ENCODE measurements around the gene TRIO.

Gene TRIO

DNA sequence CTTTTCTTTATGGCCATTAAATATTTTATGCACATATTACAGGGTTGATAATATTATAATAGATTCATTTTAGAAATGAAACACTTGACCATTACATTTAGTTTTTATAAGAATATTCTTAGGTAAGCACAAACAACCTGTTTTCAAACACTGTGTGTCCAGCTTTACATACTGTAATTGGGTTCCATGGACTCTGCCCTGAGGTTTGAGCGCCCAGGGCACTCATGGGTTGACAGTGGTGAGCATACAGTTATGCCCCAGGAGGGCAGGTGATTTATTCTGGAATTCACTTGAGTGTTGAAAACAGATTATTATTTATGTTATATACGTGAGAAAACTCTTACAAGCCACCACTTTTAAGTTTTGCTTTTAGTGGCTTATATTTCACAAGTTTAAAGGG is 33.7 kb downstream of the TRIO start:
- no peak overlapping the region for H3K27ac ChIP-seq (ENCODE audit: low read depth, low read length)
- H3K36me3 ChIP-seq (ENCODE audit: control insufficient read depth, low read length): no peaks in the 10 kb centered on the region
- H4K20me1 ChIP-seq (ENCODE audit: control insufficient read depth, insufficient read depth, low read depth, low read length): peaks cover 9% of the 10 kb centered on the region
- H3F3A ChIP-seq (ENCODE audit: control insufficient read depth, insufficient read depth): peaks cover 4% of the 10 kb centered on the region
- no peaks in the 10 kb centered on the region for H3K9me2 ChIP-seq (replicated peaks; ENCODE audit: control insufficient read depth, low read length)
- no peaks in the 10 kb centered on the region for H3K27me3 ChIP-seq (ENCODE audit: control insufficient read depth, low read length)
- TF ChIP-seq, protein P1, sequence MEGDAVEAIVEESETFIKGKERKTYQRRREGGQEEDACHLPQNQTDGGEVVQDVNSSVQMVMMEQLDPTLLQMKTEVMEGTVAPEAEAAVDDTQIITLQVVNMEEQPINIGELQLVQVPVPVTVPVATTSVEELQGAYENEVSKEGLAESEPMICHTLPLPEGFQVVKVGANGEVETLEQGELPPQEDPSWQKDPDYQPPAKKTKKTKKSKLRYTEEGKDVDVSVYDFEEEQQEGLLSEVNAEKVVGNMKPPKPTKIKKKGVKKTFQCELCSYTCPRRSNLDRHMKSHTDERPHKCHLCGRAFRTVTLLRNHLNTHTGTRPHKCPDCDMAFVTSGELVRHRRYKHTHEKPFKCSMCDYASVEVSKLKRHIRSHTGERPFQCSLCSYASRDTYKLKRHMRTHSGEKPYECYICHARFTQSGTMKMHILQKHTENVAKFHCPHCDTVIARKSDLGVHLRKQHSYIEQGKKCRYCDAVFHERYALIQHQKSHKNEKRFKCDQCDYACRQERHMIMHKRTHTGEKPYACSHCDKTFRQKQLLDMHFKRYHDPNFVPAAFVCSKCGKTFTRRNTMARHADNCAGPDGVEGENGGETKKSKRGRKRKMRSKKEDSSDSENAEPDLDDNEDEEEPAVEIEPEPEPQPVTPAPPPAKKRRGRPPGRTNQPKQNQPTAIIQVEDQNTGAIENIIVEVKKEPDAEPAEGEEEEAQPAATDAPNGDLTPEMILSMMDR (IDR thresholded peaks at IDR 0.05; ENCODE audit: low read depth, low read length, poor library complexity, severe bottlenecking): no peak
- TF ChIP-seq EZH2phosphoT487 (IDR thresholded peaks at IDR 0.05; ENCODE audit: borderline replicate concordance, low read length): no peak
- peaks cover 96% of the 10 kb centered on the region for H3K79me2 ChIP-seq (ENCODE audit: control insufficient read depth, low read length)
- H3K4me3 ChIP-seq (ENCODE audit: low read length): no peak overlapping the region
- peaks cover 36% of the 10 kb centered on the region for H3K4me1 ChIP-seq (ENCODE audit: control insufficient read depth, low read length)
- H3K9me3 ChIP-seq (ENCODE audit: control insufficient read depth, insufficient read depth, low read length): no peaks in the 10 kb centered on the region
- H3K4me2 ChIP-seq (ENCODE audit: low read length): no peak overlapping the region

DNA sequence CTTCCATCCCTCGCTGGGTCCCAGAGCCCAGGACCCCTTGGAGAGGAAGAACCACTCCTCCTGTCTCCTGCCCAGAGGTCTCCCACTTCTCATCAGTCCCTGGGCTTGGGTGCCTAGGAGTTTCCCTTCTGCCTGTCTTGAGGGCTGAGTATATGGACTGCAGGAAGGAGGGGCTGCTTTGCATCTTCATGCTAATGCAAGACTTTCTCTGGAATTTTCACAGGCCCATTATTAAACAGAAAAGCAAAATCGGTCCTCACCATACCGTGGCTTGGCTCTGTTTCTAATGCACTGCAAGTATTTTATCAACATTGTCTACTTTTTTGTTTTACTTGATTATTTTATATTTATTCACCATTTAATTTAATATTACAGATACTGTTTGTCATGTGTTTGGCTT is 34.5 kb downstream of the TRIO start:
- Histone ChIP-seq H4K20me1 (ENCODE audit: control insufficient read depth, insufficient read depth, low read depth, low read length) (peaks cover 12% of the 10 kb centered on the region), H3K79me2 (ENCODE audit: control insufficient read depth, low read length) (peaks cover 96% of the 10 kb centered on the region), H3K4me3 (ENCODE audit: low read length) (no peak overlapping the region), H3K4me2 (ENCODE audit: low read length) (no peak overlapping the region), H3K27ac (ENCODE audit: low read depth, low read length) (no peak overlapping the region), H3K9me3 (ENCODE audit: control insufficient read depth, insufficient read depth, low read length) (no peaks in the 10 kb centered on the region), H3K36me3 (ENCODE audit: control insufficient read depth, low read length) (no peaks in the 10 kb centered on the region), H3K9me2 (replicated peaks; ENCODE audit: control insufficient read depth, low read length) (no peaks in the 10 kb centered on the region), H3F3A (ENCODE audit: control insufficient read depth, insufficient read depth) (no peaks in the 10 kb centered on the region; the same call in 1 of the 2 replicates), H3K27me3 (ENCODE audit: control insufficient read depth, low read length) (no peaks in the 10 kb centered on the region), H3K4me1 (ENCODE audit: control insufficient read depth, low read length) (peaks cover 28% of the 10 kb centered on the region)
- TF ChIP-seq, protein P1 (IDR thresholded peaks at IDR 0.05; ENCODE audit: low read depth, low read length, poor library complexity, severe bottlenecking): no peak
- no peak for TF ChIP-seq EZH2phosphoT487 (IDR thresholded peaks at IDR 0.05; ENCODE audit: borderline replicate concordance, low read length)

DNA sequence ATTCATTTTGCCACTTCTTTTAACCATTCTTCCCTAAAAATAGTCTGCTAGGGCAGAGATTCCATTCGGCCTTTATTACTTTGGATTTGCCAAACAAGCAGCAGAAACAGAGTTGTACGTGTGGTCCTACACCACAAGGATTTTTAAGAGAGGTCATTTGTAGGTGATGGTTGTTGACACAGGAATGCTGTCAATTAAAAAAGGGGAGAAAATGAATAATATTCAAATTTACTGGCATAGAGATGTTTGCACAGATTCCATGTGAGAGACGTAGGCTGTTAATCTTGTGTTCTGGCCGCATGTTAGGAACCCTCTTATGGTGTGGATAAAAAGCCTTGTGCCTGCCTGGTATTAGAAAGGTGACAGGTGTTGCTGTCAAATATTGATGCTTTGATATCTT is 34.9 kb downstream of the TRIO start:
- Histone ChIP-seq H3K9me2 (replicated peaks; ENCODE audit: control insufficient read depth, low read length) (no peaks in the 10 kb centered on the region), H3K79me2 (ENCODE audit: control insufficient read depth, low read length) (peaks cover 96% of the 10 kb centered on the region), H3K4me3 (ENCODE audit: low read length) (no peak overlapping the region), H4K20me1 (ENCODE audit: control insufficient read depth, insufficient read depth, low read depth, low read length) (peaks cover 12% of the 10 kb centered on the region; the same call in 1 of the 2 replicates), H3F3A (ENCODE audit: control insufficient read depth, insufficient read depth) (no peaks in the 10 kb centered on the region; the same call in 1 of the 2 replicates), H3K9me3 (ENCODE audit: control insufficient read depth, insufficient read depth, low read length) (no peaks in the 10 kb centered on the region), H3K27ac (ENCODE audit: low read depth, low read length) (no peak overlapping the region), H3K4me1 (ENCODE audit: control insufficient read depth, low read length) (peaks cover 24% of the 10 kb centered on the region), H3K27me3 (ENCODE audit: control insufficient read depth, low read length) (no peaks in the 10 kb centered on the region), H3K4me2 (ENCODE audit: low read length) (no peak overlapping the region), H3K36me3 (ENCODE audit: control insufficient read depth, low read length) (no peaks in the 10 kb centered on the region)
- TF ChIP-seq, protein P1 (IDR thresholded peaks at IDR 0.05; ENCODE audit: low read depth, low read length, poor library complexity, severe bottlenecking): no peak
